ENCODE data around the gene DTWD2.
"Not testable (repeated sequence)": the region's sequence is repeated elsewhere in the genome, so short reads cannot be mapped to it uniquely, and the experiment has no call there.

Gene DTWD2

DNA sequence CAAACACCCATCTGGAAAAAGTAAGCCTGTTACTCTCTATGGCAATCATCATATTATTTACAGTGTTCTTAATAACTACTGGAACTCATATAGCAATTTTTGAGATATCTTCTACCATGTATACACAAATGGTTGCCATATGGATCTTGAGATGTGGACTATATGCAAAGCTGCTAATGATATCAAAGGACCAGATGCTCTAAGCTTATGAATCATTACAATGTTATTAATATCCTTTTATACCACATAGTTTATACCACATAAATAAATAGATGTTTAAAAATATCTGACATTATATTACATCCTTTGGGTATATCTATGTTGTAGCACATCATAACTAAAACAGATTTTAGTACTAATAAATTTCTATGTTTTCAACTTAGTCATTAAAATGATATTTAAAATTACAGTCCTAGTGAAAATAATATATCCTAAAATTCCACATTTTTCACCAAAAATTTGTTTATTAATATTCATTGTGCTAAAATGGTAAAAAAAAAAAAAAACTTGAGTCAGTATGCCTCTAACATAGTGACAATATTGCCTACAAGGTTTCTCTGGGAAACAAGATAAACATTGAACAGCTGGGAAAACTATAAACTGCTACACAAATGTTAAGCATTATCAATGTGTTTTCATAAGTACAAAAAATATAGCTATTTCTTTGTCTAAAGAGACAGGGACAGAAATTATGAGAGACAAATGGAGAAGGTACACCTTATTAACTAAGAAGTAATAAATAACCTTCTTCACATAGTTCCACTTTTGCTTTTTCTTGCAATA is 85.5 kb downstream of the DTWD2 start:
- no peaks in the 10 kb centered on the region for H3K9me3 ChIP-seq (ENCODE audit: control insufficient read depth, low read length)

GRCh38 chr5:118894709-118895108 is 93.6 kb downstream of the DTWD2 start:
- Histone ChIP-seq H3K9ac (ENCODE audit: low read length) (no peak overlapping the region), H3K4me1 (ENCODE audit: control insufficient read depth, insufficient read depth, low read length) (peaks cover 6% of the 10 kb centered on the region), H3K9me3 (ENCODE audit: control insufficient read depth, low read length) (no peaks in the 10 kb centered on the region), H3K4me3 (ENCODE audit: low read length) (no peak overlapping the region), H3K27me3 (replicated peaks; ENCODE audit: control insufficient read depth, insufficient read depth, low read length) (no peaks in the 10 kb centered on the region), H3K36me3 (ENCODE audit: control insufficient read depth, insufficient read depth, low read length, severe bottlenecking) (no peaks in the 10 kb centered on the region)
- DNase-seq (ENCODE audit: low read depth), result no peak

More for the DNA sequence above, 85.5 kb downstream of the DTWD2 start:
- H3K4me3 ChIP-seq (ENCODE audit: low read length), result no peak overlapping the region
- no peaks in the 10 kb centered on the region for H3K4me1 ChIP-seq (ENCODE audit: control insufficient read depth, insufficient read depth, low read length)
- no peaks in the 10 kb centered on the region for H3K27me3 ChIP-seq (replicated peaks; ENCODE audit: control insufficient read depth, insufficient read depth, low read length)
- no peak for DNase-seq (ENCODE audit: low read depth)
- H3K36me3 ChIP-seq (ENCODE audit: control insufficient read depth, insufficient read depth, low read length, severe bottlenecking), result no peaks in the 10 kb centered on the region
- no peak overlapping the region for H3K9ac ChIP-seq (ENCODE audit: low read length)

DNA sequence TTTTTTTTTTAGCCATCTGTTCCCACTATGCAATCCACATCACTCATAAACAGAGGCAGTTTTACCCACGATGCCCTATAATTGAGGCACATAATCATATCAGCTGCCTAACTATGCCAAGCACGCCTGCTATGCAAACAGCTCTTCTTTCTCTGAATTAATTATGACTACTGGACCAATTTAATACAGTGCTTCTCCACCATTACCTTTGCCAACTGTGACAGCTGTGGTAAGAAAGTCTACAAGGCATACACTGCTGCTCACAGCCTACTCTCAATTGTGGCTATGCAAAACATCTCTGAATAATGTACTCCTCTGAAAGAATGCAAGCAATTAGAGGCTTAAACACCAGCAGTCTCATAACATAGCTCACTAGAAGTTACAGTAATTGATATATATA is 97.1 kb downstream of the DTWD2 start:
- H3K4me1 ChIP-seq (ENCODE audit: control insufficient read depth, insufficient read depth, low read length), result peaks cover 6% of the 10 kb centered on the region
- peak; percentile 2 for DNase-seq (ENCODE audit: low read depth)
- no peaks in the 10 kb centered on the region for H3K27me3 ChIP-seq (replicated peaks; ENCODE audit: control insufficient read depth, insufficient read depth, low read length)
- no peaks in the 10 kb centered on the region for H3K36me3 ChIP-seq (ENCODE audit: control insufficient read depth, insufficient read depth, low read length, severe bottlenecking)
- H3K9ac ChIP-seq (ENCODE audit: low read length), result no peak overlapping the region
- no peak overlapping the region for H3K4me3 ChIP-seq (ENCODE audit: low read length)
- H3K9me3 ChIP-seq (ENCODE audit: control insufficient read depth, low read length), result no peaks in the 10 kb centered on the region

GRCh38 chr5:118889165-118889564 is 99.2 kb downstream of the DTWD2 start:
- Histone ChIP-seq H3K4me1 (ENCODE audit: control insufficient read depth, insufficient read depth, low read length) (no peaks in the 10 kb centered on the region), H3K27me3 (replicated peaks; ENCODE audit: control insufficient read depth, insufficient read depth, low read length) (no peaks in the 10 kb centered on the region), H3K36me3 (ENCODE audit: control insufficient read depth, insufficient read depth, low read length, severe bottlenecking) (no peaks in the 10 kb centered on the region), H3K9ac (ENCODE audit: low read length) (no peak overlapping the region), H3K9me3 (ENCODE audit: control insufficient read depth, low read length) (no peaks in the 10 kb centered on the region), H3K4me3 (ENCODE audit: low read length) (no peak overlapping the region)
- DNase-seq (ENCODE audit: low read depth), result no peak

DNA sequence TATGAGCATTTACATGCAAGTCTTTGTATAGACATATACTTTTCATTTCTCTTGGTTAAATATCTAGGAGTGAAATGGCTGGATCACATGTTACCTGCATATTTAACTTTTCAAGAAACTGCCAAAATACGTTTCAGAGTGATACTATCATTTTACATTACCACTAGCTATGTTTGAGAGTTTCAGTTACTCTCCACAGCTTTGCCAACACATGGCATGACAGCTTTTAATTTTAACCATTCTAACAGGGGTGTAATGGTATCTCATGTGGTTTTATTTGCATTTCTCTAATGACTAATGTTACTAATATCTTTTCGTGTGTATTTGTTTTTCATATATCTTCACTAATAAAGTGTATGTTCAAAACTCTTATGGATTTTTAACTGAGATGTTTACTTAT is 99.8 kb downstream of the DTWD2 start:
- H3K36me3 ChIP-seq (ENCODE audit: control insufficient read depth, insufficient read depth, low read length, severe bottlenecking), result no peaks in the 10 kb centered on the region
- H3K9ac ChIP-seq (ENCODE audit: low read length), result no peak overlapping the region
- no peaks in the 10 kb centered on the region for H3K9me3 ChIP-seq (ENCODE audit: control insufficient read depth, low read length)
- no peaks in the 10 kb centered on the region for H3K27me3 ChIP-seq (replicated peaks; ENCODE audit: control insufficient read depth, insufficient read depth, low read length)
- H3K4me1 ChIP-seq (ENCODE audit: control insufficient read depth, insufficient read depth, low read length), result no peaks in the 10 kb centered on the region
- no peak for DNase-seq (ENCODE audit: low read depth)
- no peak overlapping the region for H3K4me3 ChIP-seq (ENCODE audit: low read length)

GRCh38 chr5:118883362-118883761 is 105.0 kb downstream of the DTWD2 start:
- Histone ChIP-seq H3K9me3 (ENCODE audit: control insufficient read depth, low read length) (no peaks in the 10 kb centered on the region), H3K36me3 (ENCODE audit: control insufficient read depth, insufficient read depth, low read length, severe bottlenecking) (no peaks in the 10 kb centered on the region), H3K4me1 (ENCODE audit: control insufficient read depth, insufficient read depth, low read length) (no peaks in the 10 kb centered on the region), H3K27me3 (replicated peaks; ENCODE audit: control insufficient read depth, insufficient read depth, low read length) (no peaks in the 10 kb centered on the region), H3K4me3 (ENCODE audit: low read length) (no peak overlapping the region), H3K9ac (ENCODE audit: low read length) (no peak overlapping the region)
- no peak for DNase-seq (ENCODE audit: low read depth)

DNA sequence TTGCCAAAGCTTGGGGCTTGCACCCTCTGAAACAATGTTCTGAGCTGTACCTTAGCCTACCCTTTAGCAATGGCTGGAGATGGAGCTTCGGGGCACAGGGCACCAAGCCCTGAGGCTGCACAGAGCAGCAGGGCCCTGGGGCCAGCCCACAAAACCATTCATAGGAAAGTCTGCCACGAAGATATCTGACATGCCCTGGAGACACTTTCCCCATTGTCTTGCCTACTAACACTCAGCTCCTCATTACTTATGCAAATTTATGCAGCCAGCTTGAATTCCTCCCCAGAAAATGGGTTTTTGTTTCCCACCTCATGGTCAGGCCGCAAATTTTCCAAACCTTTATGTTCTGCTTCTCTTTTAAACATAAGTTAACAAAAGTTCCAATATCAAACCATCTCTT is 105.7 kb downstream of the DTWD2 start:
- Histone ChIP-seq H3K9me3 (ENCODE audit: control insufficient read depth, low read length) (peaks cover 4% of the 10 kb centered on the region), H3K36me3 (ENCODE audit: control insufficient read depth, insufficient read depth, low read length, severe bottlenecking) (no peaks in the 10 kb centered on the region), H3K4me3 (ENCODE audit: low read length) (no peak overlapping the region), H3K27me3 (replicated peaks; ENCODE audit: control insufficient read depth, insufficient read depth, low read length) (no peaks in the 10 kb centered on the region), H3K4me1 (ENCODE audit: control insufficient read depth, insufficient read depth, low read length) (no peaks in the 10 kb centered on the region), H3K9ac (ENCODE audit: low read length) (no peak overlapping the region)
- no peak for DNase-seq (ENCODE audit: low read depth)

GRCh38 chr5:118876852-118877251 is 111.5 kb downstream of the DTWD2 start:
- H3K9me3 ChIP-seq (ENCODE audit: control insufficient read depth, low read length), result peaks cover 32% of the 10 kb centered on the region
- H3K4me1 ChIP-seq (ENCODE audit: control insufficient read depth, insufficient read depth, low read length); H3K27me3 ChIP-seq (replicated peaks; ENCODE audit: control insufficient read depth, insufficient read depth, low read length); H3K4me3 ChIP-seq (ENCODE audit: low read length); DNase-seq (ENCODE audit: low read depth); H3K36me3 ChIP-seq (ENCODE audit: control insufficient read depth, insufficient read depth, low read length, severe bottlenecking); H3K9ac ChIP-seq (ENCODE audit: low read length): not testable (repeated sequence)

DNA sequence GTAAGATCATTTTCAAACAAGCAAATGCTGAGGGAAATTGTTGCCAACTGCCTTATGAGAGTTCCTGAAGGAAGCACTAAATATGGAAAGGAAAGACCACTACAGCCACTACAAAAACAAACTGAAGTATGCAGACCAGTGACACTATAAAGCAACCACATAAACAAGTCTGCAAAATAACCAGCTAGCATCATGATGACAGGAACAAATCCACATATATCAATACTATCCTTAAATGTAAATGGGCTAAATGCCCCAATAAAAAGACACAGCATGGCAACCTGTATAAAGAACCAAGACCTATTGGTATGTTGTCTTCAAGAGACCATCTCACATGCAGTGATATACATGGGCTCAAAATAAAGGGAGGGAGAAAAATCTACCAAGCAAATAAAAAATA is 113.2 kb downstream of the DTWD2 start:
- Histone ChIP-seq H3K27me3 (replicated peaks; ENCODE audit: control insufficient read depth, insufficient read depth, low read length) (no peaks in the 10 kb centered on the region), H3K4me1 (ENCODE audit: control insufficient read depth, insufficient read depth, low read length) (no peaks in the 10 kb centered on the region), H3K9ac (ENCODE audit: low read length) (no peak overlapping the region), H3K9me3 (ENCODE audit: control insufficient read depth, low read length) (peaks cover 32% of the 10 kb centered on the region), H3K36me3 (ENCODE audit: control insufficient read depth, insufficient read depth, low read length, severe bottlenecking) (no peaks in the 10 kb centered on the region), H3K4me3 (ENCODE audit: low read length) (no peak overlapping the region)
- no peak for DNase-seq (ENCODE audit: low read depth)

- H3K27me3 ChIP-seq (replicated peaks; ENCODE audit: control insufficient read depth, insufficient read depth, low read length), result no peaks in the 10 kb centered on the region
- peaks cover 32% of the 10 kb centered on the region for H3K9me3 ChIP-seq (ENCODE audit: control insufficient read depth, low read length)
- H3K4me1 ChIP-seq (ENCODE audit: control insufficient read depth, insufficient read depth, low read length), result no peaks in the 10 kb centered on the region
- no peak overlapping the region for H3K9ac ChIP-seq (ENCODE audit: low read length)
- no peaks in the 10 kb centered on the region for H3K36me3 ChIP-seq (ENCODE audit: control insufficient read depth, insufficient read depth, low read length, severe bottlenecking)
- DNase-seq (ENCODE audit: low read depth), result no peak
- H3K4me3 ChIP-seq (ENCODE audit: low read length), result no peak overlapping the region
Observed at GRCh38 chr5:118873417-118873816, 114.9 kb downstream of the DTWD2 start.

- Histone ChIP-seq H3K36me3 (ENCODE audit: control insufficient read depth, insufficient read depth, low read length, severe bottlenecking) (no peaks in the 10 kb centered on the region), H3K27me3 (replicated peaks; ENCODE audit: control insufficient read depth, insufficient read depth, low read length) (no peaks in the 10 kb centered on the region), H3K4me1 (ENCODE audit: control insufficient read depth, insufficient read depth, low read length) (peaks cover 7% of the 10 kb centered on the region), H3K9me3 (ENCODE audit: control insufficient read depth, low read length) (no peaks in the 10 kb centered on the region), H3K9ac (ENCODE audit: low read length) (no peak overlapping the region), H3K4me3 (ENCODE audit: low read length) (no peak overlapping the region)
- DNase-seq (ENCODE audit: low read depth), result peak; percentile 4
Observed at GRCh38 chr5:118863345-118863744, 125.0 kb downstream of the DTWD2 start.

- no peaks in the 10 kb centered on the region for H3K27me3 ChIP-seq (replicated peaks; ENCODE audit: control insufficient read depth, insufficient read depth, low read length)
- no peaks in the 10 kb centered on the region for H3K36me3 ChIP-seq (ENCODE audit: control insufficient read depth, insufficient read depth, low read length, severe bottlenecking)
- peaks cover 7% of the 10 kb centered on the region for H3K4me1 ChIP-seq (ENCODE audit: control insufficient read depth, insufficient read depth, low read length)
- no peak for DNase-seq (ENCODE audit: low read depth)
- no peak overlapping the region for H3K9ac ChIP-seq (ENCODE audit: low read length)
- no peak overlapping the region for H3K4me3 ChIP-seq (ENCODE audit: low read length)
- H3K9me3 ChIP-seq (ENCODE audit: control insufficient read depth, low read length), result no peaks in the 10 kb centered on the region
Observed at GRCh38 chr5:118862596-118862995, 125.8 kb downstream of the DTWD2 start.

Measured in adipocyte (in vitro differentiated cells).